ENCODE results near the gene ZFYVE28.

DNA sequence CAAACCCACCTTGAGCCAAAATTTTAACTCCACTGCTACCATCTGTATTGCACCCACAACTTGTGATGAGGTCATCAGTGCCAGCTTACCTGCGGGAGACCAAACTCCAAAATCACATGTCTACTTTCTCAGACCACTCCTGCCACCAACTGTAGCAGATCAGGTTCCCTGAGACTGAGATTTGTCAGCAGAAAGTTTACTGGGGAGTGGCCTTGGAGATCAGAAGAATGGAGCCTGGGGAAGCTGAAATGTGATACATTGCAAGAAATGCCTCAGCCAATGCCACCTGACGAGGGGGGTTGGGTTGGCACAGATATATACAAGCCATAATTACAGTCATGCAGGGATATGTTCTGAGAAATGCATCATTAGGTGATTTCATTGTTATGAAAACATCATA, 195.6 kb downstream of the ZFYVE28 start:
- TF ChIP-seq, protein P1, sequence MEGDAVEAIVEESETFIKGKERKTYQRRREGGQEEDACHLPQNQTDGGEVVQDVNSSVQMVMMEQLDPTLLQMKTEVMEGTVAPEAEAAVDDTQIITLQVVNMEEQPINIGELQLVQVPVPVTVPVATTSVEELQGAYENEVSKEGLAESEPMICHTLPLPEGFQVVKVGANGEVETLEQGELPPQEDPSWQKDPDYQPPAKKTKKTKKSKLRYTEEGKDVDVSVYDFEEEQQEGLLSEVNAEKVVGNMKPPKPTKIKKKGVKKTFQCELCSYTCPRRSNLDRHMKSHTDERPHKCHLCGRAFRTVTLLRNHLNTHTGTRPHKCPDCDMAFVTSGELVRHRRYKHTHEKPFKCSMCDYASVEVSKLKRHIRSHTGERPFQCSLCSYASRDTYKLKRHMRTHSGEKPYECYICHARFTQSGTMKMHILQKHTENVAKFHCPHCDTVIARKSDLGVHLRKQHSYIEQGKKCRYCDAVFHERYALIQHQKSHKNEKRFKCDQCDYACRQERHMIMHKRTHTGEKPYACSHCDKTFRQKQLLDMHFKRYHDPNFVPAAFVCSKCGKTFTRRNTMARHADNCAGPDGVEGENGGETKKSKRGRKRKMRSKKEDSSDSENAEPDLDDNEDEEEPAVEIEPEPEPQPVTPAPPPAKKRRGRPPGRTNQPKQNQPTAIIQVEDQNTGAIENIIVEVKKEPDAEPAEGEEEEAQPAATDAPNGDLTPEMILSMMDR (IDR thresholded peaks at IDR 0.05): no peak
- no peak for TF ChIP-seq GATA2 (CRISPR knock-in tag; IDR thresholded peaks at IDR 0.05)
- TF ChIP-seq YY1 (IDR thresholded peaks at IDR 0.05; ENCODE audit: low read depth): no peak
- TF ChIP-seq RAD21 (IDR thresholded peaks at IDR 0.05; ENCODE audit: low read length): no peak
- no peak for TF ChIP-seq EP300 (IDR thresholded peaks at IDR 0.05; ENCODE audit: borderline replicate concordance in 1 of 2, low read depth in 1 of 2, low read length in 1 of 2)
- no peak for TF ChIP-seq RFX5 (IDR thresholded peaks at IDR 0.05; ENCODE audit: low read length)
- TF ChIP-seq RCOR1 (IDR thresholded peaks at IDR 0.05; ENCODE audit: low read length): no peak
- TF ChIP-seq, protein P2, sequence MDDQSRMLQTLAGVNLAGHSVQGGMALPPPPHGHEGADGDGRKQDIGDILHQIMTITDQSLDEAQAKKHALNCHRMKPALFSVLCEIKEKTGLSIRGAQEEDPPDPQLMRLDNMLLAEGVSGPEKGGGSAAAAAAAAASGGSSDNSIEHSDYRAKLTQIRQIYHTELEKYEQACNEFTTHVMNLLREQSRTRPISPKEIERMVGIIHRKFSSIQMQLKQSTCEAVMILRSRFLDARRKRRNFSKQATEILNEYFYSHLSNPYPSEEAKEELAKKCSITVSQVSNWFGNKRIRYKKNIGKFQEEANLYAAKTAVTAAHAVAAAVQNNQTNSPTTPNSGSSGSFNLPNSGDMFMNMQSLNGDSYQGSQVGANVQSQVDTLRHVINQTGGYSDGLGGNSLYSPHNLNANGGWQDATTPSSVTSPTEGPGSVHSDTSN (IDR thresholded peaks at IDR 0.05): no peak
- TF ChIP-seq, protein P3, sequence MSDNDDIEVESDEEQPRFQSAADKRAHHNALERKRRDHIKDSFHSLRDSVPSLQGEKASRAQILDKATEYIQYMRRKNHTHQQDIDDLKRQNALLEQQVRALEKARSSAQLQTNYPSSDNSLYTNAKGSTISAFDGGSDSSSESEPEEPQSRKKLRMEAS (IDR thresholded peaks at IDR 0.05; ENCODE audit: low read depth): no peak
- TF ChIP-seq TAF1 (IDR thresholded peaks at IDR 0.05; ENCODE audit: borderline replicate concordance, low read depth, low read length): no peak
- TF ChIP-seq POLR2AphosphoS5 (IDR thresholded peaks at IDR 0.05; ENCODE audit: low read depth, low read length): no peak
- TF ChIP-seq SMC3 (IDR thresholded peaks at IDR 0.05; ENCODE audit: low read depth, low read length): no peak
- no peak for TF ChIP-seq FOXJ3 (CRISPR knock-in tag; IDR thresholded peaks at IDR 0.05)

Data from SK-N-SH (cell line).